Effector memory CD4-positive, alpha-beta T cell (primary cell): Measurements from ENCODE around the gene ARID3C.

Source experiments
- DNase-seq, 3 donors: peaks; one replicate each; pipeline ENCODE4 v3.0.0-alpha.2; 2020
- H3K27ac ChIP-seq: 2 replicates; pipeline ENCODE4 v1.7.0; 2013; ENCODE audit warnings: mild to moderate bottlenecking, low read length, moderate library complexity; ENCODE audit not compliant: insufficient read depth, poor library complexity, severe bottlenecking
- H3K27me3 ChIP-seq: replicated peaks from 2 replicates; pipeline ENCODE4 v1.7.0; 2013; ENCODE audit warnings: mild to moderate bottlenecking, low read length; ENCODE audit not compliant: insufficient read depth, control insufficient read depth, poor library complexity, severe bottlenecking
- H3K36me3 ChIP-seq: 2 replicates; pipeline ENCODE4 v1.7.0; 2013; ENCODE audit warnings: mild to moderate bottlenecking, low read length, moderate library complexity; ENCODE audit not compliant: control insufficient read depth, insufficient read depth
- H3K4me1 ChIP-seq: 2 replicates; pipeline ENCODE4 v1.7.0; 2013; ENCODE audit warnings: low read length, mild to moderate bottlenecking; ENCODE audit not compliant: control insufficient read depth, insufficient read depth, poor library complexity, severe bottlenecking
- H3K4me3 ChIP-seq: 2 replicates; pipeline ENCODE4 v1.7.0; 2013; ENCODE audit warnings: low read length, low read depth, mild to moderate bottlenecking; ENCODE audit not compliant: insufficient read depth, poor library complexity, severe bottlenecking
- H3K9me3 ChIP-seq: 2 replicates; pipeline ENCODE4 v1.7.0; 2013; ENCODE audit warnings: mild to moderate bottlenecking, low read length, moderate library complexity; ENCODE audit not compliant: control insufficient read depth

Gene ARID3C

GRCh38 chr9:34629491-34629808, 584 bp upstream of the ARID3C start:
- Histone ChIP-seq H3K4me1 (peaks cover 15% of the 10 kb centered on the region), H3K27me3 (peaks cover 52% of the 10 kb centered on the region), H3K36me3 (no peaks in the 10 kb centered on the region), H3K4me3 (peak overlapping the region; percentile 49), H3K9me3 (no peaks in the 10 kb centered on the region), H3K27ac (no peak overlapping the region)
- DNase-seq = no peak

- Histone ChIP-seq H3K9me3 (no peaks in the 10 kb centered on the region), H3K27me3 (peaks cover 66% of the 10 kb centered on the region), H3K36me3 (no peaks in the 10 kb centered on the region), H3K4me1 (peaks cover 25% of the 10 kb centered on the region), H3K4me3 (peak overlapping the region; percentile 49), H3K27ac (no peak overlapping the region)
- no peak for DNase-seq
Measured at GRCh38 chr9:34627716-34628655, 880 bp downstream of the ARID3C start.

- Histone ChIP-seq H3K4me3 (no peak overlapping the region), H3K27me3 (peaks cover 76% of the 10 kb centered on the region), H3K36me3 (no peaks in the 10 kb centered on the region), H3K4me1 (peaks cover 25% of the 10 kb centered on the region), H3K9me3 (no peaks in the 10 kb centered on the region), H3K27ac (no peak overlapping the region)
- DNase-seq = no peak
Measured at GRCh38 chr9:34625186-34625486, 3.7 kb downstream of the ARID3C start.

GRCh38 chr9:34624475-34625185, 4.2 kb downstream of the ARID3C start:
- H3K27me3 ChIP-seq = peaks cover 73% of the 10 kb centered on the region

GRCh38 chr9:34623374-34624235, 5.3 kb downstream of the ARID3C start:
- Histone ChIP-seq H3K27ac (no peak overlapping the region), H3K4me1 (peaks cover 23% of the 10 kb centered on the region), H3K4me3 (no peak overlapping the region), H3K36me3 (no peaks in the 10 kb centered on the region), H3K9me3 (no peaks in the 10 kb centered on the region), H3K27me3 (peaks cover 64% of the 10 kb centered on the region)
- no peak for DNase-seq

More at GRCh38 chr9:34624475-34625185, 4.2 kb downstream of the ARID3C start:
- Histone ChIP-seq H3K4me3 (no peak overlapping the region), H3K4me1 (peaks cover 27% of the 10 kb centered on the region), H3K9me3 (no peaks in the 10 kb centered on the region), H3K36me3 (no peaks in the 10 kb centered on the region), H3K27ac (no peak overlapping the region)
- no peak for DNase-seq

- Histone ChIP-seq H3K4me3 (peak within 1 kb of the TSS; percentile 70), H3K4me1 (peaks cover 15% of the 10 kb centered on the region), H3K27ac (peak within 1 kb of the TSS; percentile 53), H3K9me3 (no peaks in the 10 kb centered on the region), H3K27me3 (peaks cover 33% of the 10 kb centered on the region), H3K36me3 (peaks cover 23% of the 10 kb centered on the region)
- peak; percentile 82 to 90 (median 86) for DNase-seq
Measured at GRCh38 chr9:34620061-34620994, 8.5 kb downstream of the ARID3C start, which contains the start of gene DCTN3. TSS of gene DCTN3 (minus strand) at chr9:34620495. CDS start at chr9:34620464, 31 bp downstream.

- Histone ChIP-seq H3K27ac (no peak overlapping the region), H3K27me3 (no peaks in the 10 kb centered on the region), H3K9me3 (no peaks in the 10 kb centered on the region), H3K4me3 (no peak overlapping the region), H3K4me1 (peaks cover 17% of the 10 kb centered on the region), H3K36me3 (peaks cover 34% of the 10 kb centered on the region)
- DNase-seq = no peak
Measured at GRCh38 chr9:34615132-34615531, 13.7 kb downstream of the ARID3C start.

GRCh38 chr9:34612788-34613390, 16.0 kb downstream of the ARID3C start:
- Histone ChIP-seq H3K27ac (peak overlapping the region; percentile 82), H3K27me3 (no peaks in the 10 kb centered on the region), H3K4me1 (peaks cover 12% of the 10 kb centered on the region), H3K36me3 (peaks cover 33% of the 10 kb centered on the region), H3K9me3 (no peaks in the 10 kb centered on the region), H3K4me3 (peak overlapping the region; percentile 83)
- peak; percentile 36 to 58 (median 40) for DNase-seq
